ENCODE data around the gene ZNF592.
"Not testable (repeated sequence)": the region's sequence is repeated elsewhere in the genome, so short reads cannot be mapped to it uniquely, and the experiment has no call there.

ZNF592 gene

DNA sequence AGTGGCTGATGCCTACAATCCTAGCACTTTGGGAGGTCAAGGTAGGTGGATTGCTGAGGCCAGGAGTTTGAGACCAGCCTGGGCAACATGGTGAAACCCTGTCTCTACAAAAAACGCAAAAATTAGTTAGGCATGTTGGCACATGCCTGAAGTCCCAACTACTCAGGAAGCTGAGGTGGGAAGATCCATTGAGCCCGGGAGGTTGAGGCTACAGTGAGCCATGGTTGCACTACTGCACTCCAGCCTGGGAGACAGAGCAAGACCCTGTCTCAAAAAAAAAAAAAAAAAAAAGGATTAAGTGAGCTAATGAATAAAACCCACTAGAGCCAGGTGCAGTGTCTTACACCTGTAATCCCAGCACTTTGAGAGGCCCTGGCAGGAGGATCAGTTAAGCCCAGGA, 25.8 kb upstream of the ZNF592 start:
- no peaks in the 10 kb centered on the region for H3K9me3 ChIP-seq
- TF ChIP-seq, protein P1, sequence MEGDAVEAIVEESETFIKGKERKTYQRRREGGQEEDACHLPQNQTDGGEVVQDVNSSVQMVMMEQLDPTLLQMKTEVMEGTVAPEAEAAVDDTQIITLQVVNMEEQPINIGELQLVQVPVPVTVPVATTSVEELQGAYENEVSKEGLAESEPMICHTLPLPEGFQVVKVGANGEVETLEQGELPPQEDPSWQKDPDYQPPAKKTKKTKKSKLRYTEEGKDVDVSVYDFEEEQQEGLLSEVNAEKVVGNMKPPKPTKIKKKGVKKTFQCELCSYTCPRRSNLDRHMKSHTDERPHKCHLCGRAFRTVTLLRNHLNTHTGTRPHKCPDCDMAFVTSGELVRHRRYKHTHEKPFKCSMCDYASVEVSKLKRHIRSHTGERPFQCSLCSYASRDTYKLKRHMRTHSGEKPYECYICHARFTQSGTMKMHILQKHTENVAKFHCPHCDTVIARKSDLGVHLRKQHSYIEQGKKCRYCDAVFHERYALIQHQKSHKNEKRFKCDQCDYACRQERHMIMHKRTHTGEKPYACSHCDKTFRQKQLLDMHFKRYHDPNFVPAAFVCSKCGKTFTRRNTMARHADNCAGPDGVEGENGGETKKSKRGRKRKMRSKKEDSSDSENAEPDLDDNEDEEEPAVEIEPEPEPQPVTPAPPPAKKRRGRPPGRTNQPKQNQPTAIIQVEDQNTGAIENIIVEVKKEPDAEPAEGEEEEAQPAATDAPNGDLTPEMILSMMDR (IDR thresholded peaks at IDR 0.05): no peak
- no peak overlapping the region for H3K4me3 ChIP-seq (ENCODE audit: low read depth in 1 of 2, low read length in 1 of 2)
- no peaks in the 10 kb centered on the region for H3K36me3 ChIP-seq
- peak overlapping the region; percentile 99 for H3K27ac ChIP-seq
- no peaks in the 10 kb centered on the region for H3K27me3 ChIP-seq
- peaks cover 86% of the 10 kb centered on the region in 2 experiments for H3K4me1 ChIP-seq (ENCODE audit: control insufficient read depth in 1 of 2, insufficient read depth in 1 of 2, low read depth in 1 of 2, low read length in 1 of 2)

DNA sequence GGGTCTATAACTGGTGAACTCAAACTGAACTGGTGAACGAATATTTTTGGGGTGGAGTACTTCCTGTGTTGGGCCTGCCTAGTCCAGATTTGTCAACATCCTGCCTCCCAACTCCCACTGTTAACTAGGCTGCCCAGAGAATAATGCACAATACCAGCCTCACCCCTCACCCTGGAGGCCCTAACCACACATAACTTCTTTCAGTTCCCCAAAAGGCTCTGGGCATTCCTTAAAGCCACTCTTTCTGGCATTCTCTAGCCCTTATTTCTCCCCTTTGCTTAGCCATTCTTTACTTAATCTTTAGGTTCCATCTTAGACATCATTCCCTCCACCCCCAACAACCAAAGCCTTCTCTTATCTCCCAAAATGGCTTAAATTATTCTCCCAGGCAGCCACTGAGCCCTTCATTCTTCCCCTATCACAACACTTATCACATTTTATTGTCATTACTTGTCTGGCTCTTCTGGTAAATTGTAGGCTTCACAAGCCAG, 23.3 kb upstream of the ZNF592 start:
- Histone ChIP-seq H3K27ac (peak overlapping the region; percentile 93), H3K9me3 (no peaks in the 10 kb centered on the region), H3K4me3 (ENCODE audit: low read depth in 1 of 2, low read length in 1 of 2) (peak overlapping the region; percentile 18 to 40), H3K36me3 (no peaks in the 10 kb centered on the region), H3K4me1 (ENCODE audit: control insufficient read depth in 1 of 2, insufficient read depth in 1 of 2, low read depth in 1 of 2, low read length in 1 of 2) (peaks cover 62 to 68% of the 10 kb centered on the region in 2 experiments), H3K27me3 (no peaks in the 10 kb centered on the region)
- TF ChIP-seq, protein P1 (IDR thresholded peaks at IDR 0.05): no peak

DNA sequence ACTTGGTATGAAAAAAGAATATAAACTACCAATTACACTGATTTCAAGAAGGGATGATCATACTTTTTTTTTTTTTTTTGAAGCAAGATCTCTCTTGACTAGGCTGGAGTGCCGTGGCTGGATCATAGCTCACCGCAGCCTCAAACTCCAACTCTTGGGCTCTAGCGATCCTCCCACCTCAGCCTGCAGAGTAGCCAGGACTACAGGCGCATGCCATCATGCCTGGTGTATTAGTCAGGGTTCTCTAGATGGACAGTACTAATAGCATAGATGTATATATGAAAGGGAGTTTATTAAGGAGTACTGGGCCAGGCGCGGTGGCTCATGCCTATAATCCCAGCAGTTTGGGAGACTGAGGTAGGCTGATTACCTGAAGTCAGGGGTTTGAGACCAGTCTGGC, 21.0 kb upstream of the ZNF592 start:
- Histone ChIP-seq H3K27me3 (no peaks in the 10 kb centered on the region), H3K4me1 (ENCODE audit: control insufficient read depth in 1 of 2, insufficient read depth in 1 of 2, low read depth in 1 of 2, low read length in 1 of 2) (peaks cover 47 to 49% of the 10 kb centered on the region in 2 experiments), H3K36me3 (no peaks in the 10 kb centered on the region), H3K27ac (peak overlapping the region; percentile 93), H3K4me3 (ENCODE audit: low read depth in 1 of 2, low read length in 1 of 2) (no peak overlapping the region), H3K9me3 (no peaks in the 10 kb centered on the region)
- TF ChIP-seq, protein P1 (IDR thresholded peaks at IDR 0.05): no peak

DNA sequence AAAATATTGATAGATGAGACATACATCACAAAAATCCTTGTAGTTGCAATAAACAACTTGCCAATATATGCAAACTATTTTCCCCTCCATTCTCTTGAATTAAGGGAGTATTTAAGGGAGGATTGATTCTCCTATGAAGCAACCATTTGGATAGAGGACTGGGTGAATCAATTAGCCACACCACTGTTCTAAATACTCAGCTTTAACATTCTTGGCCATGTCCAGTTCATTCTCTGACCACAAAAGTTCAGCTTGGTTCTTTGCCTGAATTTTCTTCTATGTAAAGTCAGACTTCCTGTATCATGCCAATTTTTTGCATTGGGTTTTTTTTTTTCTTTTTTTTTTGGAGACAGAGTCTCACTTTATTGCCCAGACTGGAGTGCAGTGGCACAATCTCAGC, 16.6 kb upstream of the ZNF592 start:
- Histone ChIP-seq H3K9me3 (no peaks in the 10 kb centered on the region), H3K4me3 (ENCODE audit: low read depth in 1 of 2, low read length in 1 of 2) (no peak overlapping the region), H3K27ac (peak overlapping the region; percentile 99), H3K27me3 (no peaks in the 10 kb centered on the region), H3K36me3 (no peaks in the 10 kb centered on the region), H3K4me1 (ENCODE audit: control insufficient read depth in 1 of 2, insufficient read depth in 1 of 2, low read depth in 1 of 2, low read length in 1 of 2) (peaks cover 51 to 55% of the 10 kb centered on the region in 2 experiments)
- TF ChIP-seq, protein P1 (IDR thresholded peaks at IDR 0.05): no peak

DNA sequence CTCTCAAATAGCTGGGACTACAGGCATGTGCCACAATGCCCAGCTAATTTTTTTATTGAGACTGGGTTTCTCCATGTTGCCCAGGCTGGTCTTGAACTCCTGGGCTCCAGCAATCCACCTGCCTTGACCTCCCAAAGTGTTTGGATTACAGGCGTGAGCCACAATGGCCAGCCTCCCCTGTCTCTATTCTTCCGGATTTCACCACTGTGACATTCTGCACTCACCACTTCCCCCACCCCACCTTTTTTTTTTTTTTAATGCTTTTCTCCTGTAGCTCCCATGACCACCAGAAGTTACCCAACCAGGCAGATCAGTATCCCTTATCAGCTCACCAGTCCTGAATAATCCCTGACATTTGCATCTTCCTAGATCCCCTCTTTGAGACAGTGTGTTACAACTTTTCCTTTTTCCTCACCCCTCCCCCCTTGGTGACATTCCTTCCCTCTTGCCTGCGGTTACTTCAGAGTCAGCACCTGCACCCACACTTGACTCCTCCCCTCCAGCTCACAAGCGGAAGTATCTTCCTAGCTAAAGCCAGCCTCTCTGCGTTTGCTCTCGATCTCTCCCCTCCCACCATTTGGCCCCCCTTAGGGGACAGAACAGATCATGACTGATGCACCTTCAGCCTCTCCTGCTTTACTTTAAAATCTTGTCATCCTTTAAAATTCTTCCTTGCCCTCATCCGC, 13.5 kb upstream of the ZNF592 start:
- Histone ChIP-seq H3K9me3 (no peaks in the 10 kb centered on the region), H3K27me3 (no peaks in the 10 kb centered on the region), H3K36me3 (no peaks in the 10 kb centered on the region), H3K4me3 (ENCODE audit: low read depth in 1 of 2, low read length in 1 of 2) (peak overlapping the region; percentile 41 to 51), H3K27ac (peak overlapping the region; percentile 99), H3K4me1 (ENCODE audit: control insufficient read depth in 1 of 2, insufficient read depth in 1 of 2, low read depth in 1 of 2, low read length in 1 of 2) (peaks cover 59 to 66% of the 10 kb centered on the region in 2 experiments)
- TF ChIP-seq, protein P1 (IDR thresholded peaks at IDR 0.05): no peak

DNA sequence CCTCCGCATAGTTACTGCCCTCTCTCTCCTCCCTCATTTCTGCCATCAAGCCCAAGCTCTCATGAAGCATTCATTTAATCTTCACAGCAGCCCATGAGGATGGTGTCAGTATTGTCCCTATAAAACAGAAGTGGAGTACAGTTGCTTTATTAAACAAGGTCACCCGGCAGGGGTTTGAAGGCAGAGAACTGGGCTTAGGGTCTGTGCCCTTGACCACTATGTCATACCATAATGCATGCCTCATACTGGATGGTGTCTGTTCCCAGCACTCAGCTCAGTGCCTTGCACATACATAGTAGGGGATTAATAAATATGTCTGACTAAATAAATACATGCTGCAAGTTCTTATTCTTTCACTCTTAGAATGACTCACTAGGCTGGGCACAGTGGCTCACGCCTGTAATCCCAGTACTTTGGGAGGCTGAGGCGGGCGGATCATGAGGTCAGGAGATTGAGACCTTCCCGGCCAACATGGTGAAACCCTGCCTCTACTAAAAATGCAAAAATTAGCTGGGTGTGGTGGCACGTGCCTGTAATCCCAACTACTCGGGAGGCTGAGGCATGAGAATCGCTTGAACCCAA, 12.8 kb upstream of the ZNF592 start:
- peak overlapping the region; percentile 41 to 51 for H3K4me3 ChIP-seq (ENCODE audit: low read depth in 1 of 2, low read length in 1 of 2)
- H3K9me3 ChIP-seq, H3K36me3 ChIP-seq, H3K27me3 ChIP-seq: not testable (repeated sequence)
- H3K27ac ChIP-seq: peak overlapping the region; percentile 99
- peaks cover 59 to 66% of the 10 kb centered on the region in 2 experiments for H3K4me1 ChIP-seq (ENCODE audit: control insufficient read depth in 1 of 2, insufficient read depth in 1 of 2, low read depth in 1 of 2, low read length in 1 of 2)
